ENCODE data around the gene LRRC8C. TPM values are rescaled to one million over a fixed set of nuclear protein-coding genes. Genes with fewer than 3 reads are reported as not detected.

Gene LRRC8C
- total RNA-seq: 5.5 and 8.8 TPM in 2 replicates

- no peaks in the 10 kb centered on the region for H3K36me3 ChIP-seq (ENCODE audit: control insufficient read depth, insufficient read depth, low read length)
- DNase-seq (ENCODE audit: low read depth) (peak; percentile 48), FAIRE-seq (no peak)
- peak within 1 kb of the TSS; percentile 98 for H3K4me3 ChIP-seq (ENCODE audit: low read depth, low read length)
- H3K27me3 ChIP-seq (ENCODE audit: control insufficient read depth, insufficient read depth, low read length): no peaks in the 10 kb centered on the region
- peak; percentile 27 for TF ChIP-seq CTCF (IDR thresholded peaks at IDR 0.05; ENCODE audit: insufficient read depth, low read length, severe bottlenecking)
Measured at GRCh38 chr1:89632657-89633247, at the start of gene LRRC8C. Gene LRRC8C (plus strand): TSS chr1:89633120. CDS start chr1:89686474, 53,354 bp downstream.

- no peak for TF ChIP-seq CTCF (IDR thresholded peaks at IDR 0.05; ENCODE audit: insufficient read depth, low read length, severe bottlenecking)
- Histone ChIP-seq H3K36me3 (ENCODE audit: control insufficient read depth, insufficient read depth, low read length) (peaks cover 2% of the 10 kb centered on the region), H3K27me3 (ENCODE audit: control insufficient read depth, insufficient read depth, low read length) (no peaks in the 10 kb centered on the region), H3K4me3 (ENCODE audit: low read depth, low read length) (no peak overlapping the region)
- FAIRE-seq: no peak
- no peak for DNase-seq (ENCODE audit: low read depth)
Measured at GRCh38 chr1:89584211-89584610, 48.7 kb upstream of the LRRC8C start.

- TF ChIP-seq CTCF (IDR thresholded peaks at IDR 0.05; ENCODE audit: insufficient read depth, low read length, severe bottlenecking): no peak
- H3K36me3 ChIP-seq (ENCODE audit: control insufficient read depth, insufficient read depth, low read length): peaks cover 2% of the 10 kb centered on the region
- H3K27me3 ChIP-seq (ENCODE audit: control insufficient read depth, insufficient read depth, low read length): no peaks in the 10 kb centered on the region
- DNase-seq (ENCODE audit: low read depth) (no peak), FAIRE-seq (no peak)
- H3K4me3 ChIP-seq (ENCODE audit: low read depth, low read length): no peak overlapping the region
Measured at GRCh38 chr1:89584781-89585180, 48.1 kb upstream of the LRRC8C start.

- DNase-seq (ENCODE audit: low read depth) (no peak), FAIRE-seq (peak; percentile 23)
- TF ChIP-seq CTCF (IDR thresholded peaks at IDR 0.05; ENCODE audit: insufficient read depth, low read length, severe bottlenecking): no peak
- H3K4me3 ChIP-seq (ENCODE audit: low read depth, low read length): no peak overlapping the region
- H3K36me3 ChIP-seq (ENCODE audit: control insufficient read depth, insufficient read depth, low read length): peaks cover 2% of the 10 kb centered on the region
- no peaks in the 10 kb centered on the region for H3K27me3 ChIP-seq (ENCODE audit: control insufficient read depth, insufficient read depth, low read length)
Measured at GRCh38 chr1:89587729-89588161, 45.2 kb upstream of the LRRC8C start.

- no peak overlapping the region for H3K4me3 ChIP-seq (ENCODE audit: low read depth, low read length)
- no peaks in the 10 kb centered on the region for H3K27me3 ChIP-seq (ENCODE audit: control insufficient read depth, insufficient read depth, low read length)
- no peak for DNase-seq (ENCODE audit: low read depth)
- no peak for FAIRE-seq
- H3K36me3 ChIP-seq (ENCODE audit: control insufficient read depth, insufficient read depth, low read length): no peaks in the 10 kb centered on the region
- TF ChIP-seq CTCF (IDR thresholded peaks at IDR 0.05; ENCODE audit: insufficient read depth, low read length, severe bottlenecking): no peak
Measured at GRCh38 chr1:89588480-89588879, 44.4 kb upstream of the LRRC8C start.

GRCh38 chr1:89589515-89589914 is 43.4 kb upstream of the LRRC8C start:
- TF ChIP-seq CTCF (IDR thresholded peaks at IDR 0.05; ENCODE audit: insufficient read depth, low read length, severe bottlenecking): no peak
- no peaks in the 10 kb centered on the region for H3K27me3 ChIP-seq (ENCODE audit: control insufficient read depth, insufficient read depth, low read length)
- no peaks in the 10 kb centered on the region for H3K36me3 ChIP-seq (ENCODE audit: control insufficient read depth, insufficient read depth, low read length)
- no peak overlapping the region for H3K4me3 ChIP-seq (ENCODE audit: low read depth, low read length)
- DNase-seq (ENCODE audit: low read depth) (no peak), FAIRE-seq (no peak)

All from bronchial epithelial cell (primary cell).